Testis (tissue), 3 donors: ENCODE measurements around the gene COASY. TPM values are rescaled to one million over a fixed set of nuclear protein-coding genes. Genes with fewer than 3 reads are reported as not detected.

Source experiments
- DNase-seq: peaks from one replicate; pipeline ENCODE4 v3.0.0-alpha.2; 2019
- H3K27ac ChIP-seq, 2 donors: fragments of 200-600 bp; sonication (generic); one replicate each; pipeline ENCODE4 v1.5.1; 2019
- H3K27me3 ChIP-seq: fragments of 200-600 bp; sonication (generic); one replicate; pipeline ENCODE4 v1.5.1; 2019
- H3K36me3 ChIP-seq: fragments of 200-600 bp; sonication (generic); one replicate; pipeline ENCODE4 v1.5.1; 2017; ENCODE audit warnings: low read depth; ENCODE audit errors: missing control alignments
- H3K4me1 ChIP-seq: fragments of 200-600 bp; sonication (generic); one replicate; pipeline ENCODE4 v1.5.1; 2019
- H3K4me3 ChIP-seq, 2 donors: fragments of 200-600 bp; sonication (generic); one replicate each; pipeline ENCODE4 v1.5.1; 2017 to 2019
- H3K9me3 ChIP-seq: fragments of 200-600 bp; sonication (generic); one replicate; pipeline ENCODE4 v1.5.1; 2017
- POLR2A ChIP-seq: fragments of 450-650 bp; IDR thresholded peaks from one replicate; pipeline ENCODE4 v1.6.1; 2017; ENCODE audit warnings: antibody characterized with exemption, mild to moderate bottlenecking, moderate library complexity
- WGBS, 2 donors: methylation state at CpG; one replicate each; pipeline ENCODE4 v1.1.5; 2018; 5-methylcytosine and 5-hydroxymethylcytosine counted together
- intact Hi-C: fragments of 100-400 bp; cut with DNase I; formaldehyde crosslinking; loops from one replicate; pipeline ENCODE4 v1.15.1; 2023; ENCODE audit warnings: low total_unique reads
- polyA plus RNA-seq: library from polyadenylated mRNA; stranded (reverse); fragments of 350-450 nt; fragmentation: Illumina TruSeq; extraction: RNeasy Lipid Tissue Mini Kit (QIAGEN cat#74804); gene quantifications from one replicate; pipeline ENCODE4 v1.2.3, GENCODE V29; 2014; ENCODE audit warnings: low read depth, low replicate concordance; ENCODE audit not compliant: insufficient read depth
- total RNA-seq, 2 donors: library from RNA; depleted of rRNA; stranded (reverse); fragments of >200 nt; gene quantifications; one replicate each; pipeline ENCODE4 v1.2.3, GENCODE V29; 2016
- TF ChIP-seq, protein P1 (sequence below), 3 experiments: fragments of 450-650 bp in 2 of 3; fragments of 200-600 bp in 1 of 3; sonication (generic) in 1 of 3; IDR thresholded peaks; one replicate each; pipeline ENCODE4 v1.5.1; 2016 to 2019; ENCODE audit warnings: antibody characterized with exemption in 3 of 3, mild to moderate bottlenecking in 2 of 3, moderate library complexity in 1 of 3

The COASY gene
- total and polyA plus RNA-seq, 3 donors from 2014 or later = 52.8 to 103 (median 68.5) TPM

DNA sequence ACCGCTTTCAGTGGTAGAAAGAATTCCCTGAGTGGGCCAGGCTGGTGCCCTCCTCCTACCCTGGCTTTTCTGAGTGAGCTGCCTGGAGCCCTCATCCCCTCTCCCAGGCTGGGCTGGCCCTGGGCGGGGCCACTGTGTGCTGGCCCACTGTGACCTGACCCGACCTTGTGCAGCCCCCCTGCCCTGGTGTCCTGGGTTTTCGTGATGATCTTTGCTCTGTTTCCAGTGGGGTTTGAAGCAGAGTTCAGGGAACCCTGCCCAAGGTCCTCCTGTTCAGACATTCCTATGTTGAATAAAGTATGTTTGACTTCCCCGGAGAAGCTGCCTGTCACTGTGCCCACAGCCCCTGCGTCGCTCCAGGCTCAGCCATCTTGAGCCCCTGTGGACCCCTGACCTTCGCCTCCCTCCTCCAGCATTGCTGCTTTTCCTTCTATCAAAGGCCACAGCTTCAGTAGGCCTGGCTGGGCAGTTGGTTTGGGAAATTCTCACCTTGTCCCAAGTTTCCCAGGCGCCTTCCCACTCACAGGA is 39.6 kb upstream of the COASY start:
- no peak for TF ChIP-seq POLR2A
- TF ChIP-seq, protein P1, sequence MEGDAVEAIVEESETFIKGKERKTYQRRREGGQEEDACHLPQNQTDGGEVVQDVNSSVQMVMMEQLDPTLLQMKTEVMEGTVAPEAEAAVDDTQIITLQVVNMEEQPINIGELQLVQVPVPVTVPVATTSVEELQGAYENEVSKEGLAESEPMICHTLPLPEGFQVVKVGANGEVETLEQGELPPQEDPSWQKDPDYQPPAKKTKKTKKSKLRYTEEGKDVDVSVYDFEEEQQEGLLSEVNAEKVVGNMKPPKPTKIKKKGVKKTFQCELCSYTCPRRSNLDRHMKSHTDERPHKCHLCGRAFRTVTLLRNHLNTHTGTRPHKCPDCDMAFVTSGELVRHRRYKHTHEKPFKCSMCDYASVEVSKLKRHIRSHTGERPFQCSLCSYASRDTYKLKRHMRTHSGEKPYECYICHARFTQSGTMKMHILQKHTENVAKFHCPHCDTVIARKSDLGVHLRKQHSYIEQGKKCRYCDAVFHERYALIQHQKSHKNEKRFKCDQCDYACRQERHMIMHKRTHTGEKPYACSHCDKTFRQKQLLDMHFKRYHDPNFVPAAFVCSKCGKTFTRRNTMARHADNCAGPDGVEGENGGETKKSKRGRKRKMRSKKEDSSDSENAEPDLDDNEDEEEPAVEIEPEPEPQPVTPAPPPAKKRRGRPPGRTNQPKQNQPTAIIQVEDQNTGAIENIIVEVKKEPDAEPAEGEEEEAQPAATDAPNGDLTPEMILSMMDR (IDR thresholded peaks at IDR 0.05) = no peak
- Histone ChIP-seq H3K4me1 (peaks cover 83% of the 10 kb centered on the region), H3K27me3 (no peaks in the 10 kb centered on the region), H3K27ac (peak overlapping the region; percentile 93), H3K9me3 (no peaks in the 10 kb centered on the region), H3K36me3 (no peaks in the 10 kb centered on the region), H3K4me3 (no peak overlapping the region)
- intact Hi-C loops = loop anchor here (10.0 kb wide), 1 partner anchor 98 kb away; the partner anchor contains the start of gene CAVIN1
- DNase-seq = no peak
- WGBS, 2 donors = 55 to 60% methylated on average over 7 to 9 of the region's 9 CpGs

- 78 to 84% methylated on average over 8 of the region's 8 CpGs for WGBS, 2 donors
- TF ChIP-seq, protein P1 (IDR thresholded peaks at IDR 0.05) = no peak
- no peak for TF ChIP-seq POLR2A
- Histone ChIP-seq H3K27ac (peak overlapping the region; percentile 93), H3K36me3 (no peaks in the 10 kb centered on the region), H3K4me3 (no peak overlapping the region), H3K9me3 (no peaks in the 10 kb centered on the region), H3K27me3 (no peaks in the 10 kb centered on the region), H3K4me1 (peaks cover 78% of the 10 kb centered on the region)
- intact Hi-C loops = loop anchor here (10.0 kb wide), 1 partner anchor 98 kb away; the partner anchor contains the start of gene CAVIN1
- DNase-seq = no peak
These were observed 39.1 kb upstream of the COASY start for GRCh38 chr17:42522798-42523278.

DNA sequence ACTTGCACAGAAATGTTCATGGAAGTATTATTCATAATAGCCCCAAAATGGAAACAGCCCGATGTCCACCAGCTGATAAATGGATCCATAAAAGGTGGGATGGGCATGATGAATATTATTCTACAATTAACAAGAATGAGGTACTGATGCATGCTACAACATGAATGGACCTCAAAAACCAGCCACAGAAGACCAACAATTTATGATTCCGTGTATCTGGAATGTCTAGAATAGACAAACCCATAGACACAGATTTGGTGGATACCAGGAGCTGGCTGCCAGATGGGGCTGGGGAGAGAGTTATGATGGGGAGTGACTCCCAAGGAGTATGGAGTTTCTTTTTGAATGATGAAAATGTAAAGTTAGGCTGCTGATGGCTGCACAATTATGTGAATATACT is 36.7 kb upstream of the COASY start:
- H3K4me3 ChIP-seq = no peak overlapping the region
- no peaks in the 10 kb centered on the region for H3K36me3 ChIP-seq
- H3K9me3 ChIP-seq = no peaks in the 10 kb centered on the region
- intact Hi-C loops = loop anchor here (10.0 kb wide), 1 partner anchor 100 kb away; the partner anchor contains the start of gene CAVIN1
- DNase-seq = no peak
- H3K27ac ChIP-seq = peak overlapping the region in 1 of 2 donors; percentile 93
- 70 to 81% methylated on average over 2 of the region's 2 CpGs for WGBS, 2 donors
- TF ChIP-seq POLR2A = no peak
- TF ChIP-seq, protein P1 (IDR thresholded peaks at IDR 0.05) = no peak
- H3K4me1 ChIP-seq = peaks cover 55% of the 10 kb centered on the region
- no peaks in the 10 kb centered on the region for H3K27me3 ChIP-seq

DNA sequence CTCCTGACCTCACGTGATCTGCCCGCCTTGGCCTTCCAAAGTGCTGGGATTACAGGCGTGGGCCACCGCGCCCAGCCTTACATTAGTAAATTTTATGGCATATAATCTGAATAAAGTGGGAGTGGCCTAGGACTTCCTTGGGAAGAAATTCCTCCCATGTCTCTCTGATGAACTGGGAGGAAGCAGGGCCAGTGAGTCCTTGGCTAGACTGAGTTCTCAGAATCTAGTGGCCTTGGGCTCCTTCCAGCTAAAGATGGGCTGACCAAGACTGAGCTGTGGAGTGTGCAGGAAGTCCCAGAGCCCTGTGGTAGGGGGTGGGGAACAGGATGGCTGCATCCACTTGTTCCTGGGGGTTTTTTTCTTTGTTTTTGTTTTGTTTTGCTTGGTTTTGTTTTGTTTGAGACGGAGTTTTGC is 35.9 kb upstream of the COASY start:
- 47 to 53% methylated on average over 6 of the region's 6 CpGs for WGBS, 2 donors
- Histone ChIP-seq H3K36me3 (no peaks in the 10 kb centered on the region), H3K9me3 (no peaks in the 10 kb centered on the region), H3K27me3 (no peaks in the 10 kb centered on the region), H3K27ac (peak overlapping the region; percentile 9 to 93), H3K4me1 (peaks cover 46% of the 10 kb centered on the region), H3K4me3 (no peak overlapping the region)
- intact Hi-C loops = loop anchor here (10.0 kb wide), 1 partner anchor 101 kb away; the partner anchor contains the start of gene CAVIN1
- TF ChIP-seq POLR2A = no peak
- TF ChIP-seq, protein P1 (IDR thresholded peaks at IDR 0.05) = no peak
- peak; percentile 88 for DNase-seq

DNA sequence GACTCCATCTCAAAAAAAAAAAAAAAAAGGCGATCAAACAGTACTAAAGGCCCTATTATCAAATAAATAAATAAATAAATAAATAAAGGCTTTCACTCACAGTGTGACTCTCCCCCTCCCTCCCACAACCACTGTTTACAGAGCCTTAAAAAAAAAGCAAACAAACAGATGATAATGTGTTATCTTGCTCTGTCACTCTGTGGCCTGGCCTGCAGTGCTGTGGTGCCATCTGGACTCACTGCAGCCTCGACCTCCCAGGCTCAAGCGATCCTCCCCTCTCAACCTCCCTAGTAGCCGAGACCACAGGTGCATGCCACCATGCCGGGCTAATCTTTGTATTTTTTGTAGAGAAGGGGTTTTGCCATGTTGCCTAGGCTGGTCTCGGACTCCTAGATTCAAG is 34.0 kb upstream of the COASY start:
- WGBS, 2 donors = 91 to 92% methylated on average over 6 of the region's 6 CpGs
- no peaks in the 10 kb centered on the region for H3K36me3 ChIP-seq
- intact Hi-C loops = loop anchor here (10.0 kb wide), 1 partner anchor 103 kb away; the partner anchor contains the start of gene CAVIN1
- H3K4me1 ChIP-seq = peaks cover 30% of the 10 kb centered on the region
- no peak overlapping the region for H3K4me3 ChIP-seq
- no peak overlapping the region for H3K27ac ChIP-seq
- H3K27me3 ChIP-seq = no peaks in the 10 kb centered on the region
- no peaks in the 10 kb centered on the region for H3K9me3 ChIP-seq
- TF ChIP-seq, protein P1 (IDR thresholded peaks at IDR 0.05) = no peak
- TF ChIP-seq POLR2A = no peak
- no peak for DNase-seq
